ENCODE measurements around the gene PCDH15.

PCDH15 gene

GRCh38 chr10:53836638-53837037 is 964.4 kb downstream of the PCDH15 start:
- DNase-seq, result no peak

GRCh38 chr10:53833908-53834307 is 967.1 kb downstream of the PCDH15 start:
- peak; percentile 71 for DNase-seq

- no peak for DNase-seq
These were observed 973.8 kb downstream of the PCDH15 start for GRCh38 chr10:53827261-53827660.

- peak; percentile 33 for DNase-seq
These were observed 992.2 kb downstream of the PCDH15 start for GRCh38 chr10:53808677-53809372.

- DNase-seq, result peak; percentile 47
These were observed 1014.7 kb downstream of the PCDH15 start for GRCh38 chr10:53786236-53786900.

- DNase-seq, result no peak
These were observed 1029.3 kb downstream of the PCDH15 start for GRCh38 chr10:53771701-53772100.

GRCh38 chr10:53770903-53771302 is 1030.1 kb downstream of the PCDH15 start:
- DNase-seq, result no peak

GRCh38 chr10:53765311-53765710 is 1035.7 kb downstream of the PCDH15 start:
- DNase-seq, result peak; percentile 69

- peak; percentile 50 for DNase-seq
These were observed 1046.3 kb downstream of the PCDH15 start for GRCh38 chr10:53754596-53755250.
